Lower leg skin (tissue), 3 donors: ENCODE measurements around the gene LRFN2.

Experiments
- CTCF ChIP-seq, 3 donors: fragments of 450-650 bp; IDR thresholded peaks; one replicate each; pipeline ENCODE4 v1.5.1; 2016; ENCODE audit warnings: antibody characterized with exemption in 3 of 3, mild to moderate bottlenecking in 3 of 3, moderate library complexity in 2 of 3
- POLR2A ChIP-seq, 2 donors: fragments of 450-650 bp; IDR thresholded peaks; one replicate each; pipeline ENCODE4 v1.6.1; 2016 to 2017; ENCODE audit warnings: antibody characterized with exemption in 2 of 2, mild to moderate bottlenecking in 1 of 2, moderate library complexity in 1 of 2

- TF ChIP-seq CTCF (IDR thresholded peaks at IDR 0.05) (no peak), POLR2A (IDR thresholded peaks at IDR 0.05) (no peak)
Measured at GRCh38 chr6:40400738-40401137, 186.4 kb downstream of the LRFN2 start.
